Stimulated activated CD4-positive, alpha-beta T cell treated with anti-CD3 and anti-CD28 coated beads, Interleukin-1b, Interleukin-23, amount 100 ng/mL, for 48 hours (primary cell): Measurements from ENCODE around the gene CPLX3.
A peak's percentile ranks its signal among the peaks of the same experiment; 100 is the strongest.

Source experiments
- DNase-seq: peaks from one replicate; pipeline ENCODE4 v3.0.0-alpha.2; 2020

CPLX3 gene

GRCh38 chr15:74831813-74832495, 5.5 kb downstream of the CPLX3 start:
- no peak for DNase-seq

DNA sequence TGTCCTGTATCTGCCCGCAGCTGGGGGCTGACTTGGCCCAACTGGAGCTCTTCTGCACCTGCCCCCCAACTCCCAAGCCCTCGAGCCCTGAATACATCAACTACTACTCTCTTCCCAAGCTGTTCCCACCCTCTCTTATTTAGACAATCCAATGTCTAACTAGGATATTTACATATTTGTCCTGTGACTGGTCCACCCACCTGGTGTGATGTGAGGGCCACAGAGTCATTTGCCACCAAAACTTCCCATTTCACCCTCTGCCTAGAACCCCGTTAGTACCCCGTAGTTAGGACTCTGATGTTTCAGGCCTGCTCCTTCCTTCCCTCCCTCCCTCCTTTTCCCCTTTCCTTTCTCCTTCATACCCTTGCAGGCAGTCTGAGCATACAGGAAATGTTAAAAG, 6.4 kb downstream of the CPLX3 start:
- no peak for DNase-seq

- no peak for DNase-seq
Measured at GRCh38 chr15:74833376-74834107, 7.1 kb downstream of the CPLX3 start.

DNA sequence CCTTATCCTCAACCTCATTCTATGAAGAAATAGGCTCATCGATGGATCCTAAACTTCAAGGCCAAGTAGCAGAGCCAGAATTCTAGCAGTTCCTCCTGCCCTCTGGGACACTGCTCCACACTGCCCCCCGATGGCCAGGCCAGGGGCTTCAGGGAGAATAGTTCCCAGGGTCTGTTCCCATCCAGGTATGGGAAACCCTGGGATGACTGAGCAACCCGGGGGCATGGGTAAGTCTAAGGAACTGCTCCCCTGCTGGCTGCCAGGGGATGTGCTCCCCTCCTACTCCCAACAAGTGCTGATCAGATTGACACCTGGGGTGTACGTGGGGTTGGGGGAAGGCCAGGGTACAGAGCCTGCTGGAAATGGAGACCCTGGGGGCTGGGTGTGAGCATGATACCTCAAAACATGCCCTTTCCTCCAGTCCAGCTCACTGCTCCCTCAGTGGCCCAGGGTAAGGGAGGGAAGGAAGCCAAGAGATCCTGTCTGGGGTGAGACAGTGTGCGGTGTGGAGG, 8.9 kb downstream of the CPLX3 start:
- DNase-seq: peak; percentile 50

DNA sequence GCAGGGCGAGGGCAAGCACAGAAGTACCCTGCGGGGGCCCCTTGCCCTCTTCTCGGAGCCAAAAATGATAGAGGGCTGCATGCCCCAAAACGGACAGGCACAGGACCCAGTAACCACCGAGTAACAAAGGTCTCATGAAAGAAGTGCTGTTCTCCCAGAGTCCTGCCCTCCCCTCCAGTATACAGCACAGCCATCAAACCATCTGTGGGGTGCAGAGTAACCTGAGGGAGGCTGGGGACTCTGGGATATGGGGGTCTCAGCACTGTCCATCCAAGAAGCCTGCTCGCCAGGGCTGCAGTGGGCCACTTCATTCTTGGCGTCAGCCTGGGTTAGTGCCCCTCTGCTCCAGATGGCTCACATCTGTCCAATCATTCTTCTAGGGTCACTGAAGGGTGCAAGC, 10.4 kb downstream of the CPLX3 start:
- DNase-seq: no peak

DNA sequence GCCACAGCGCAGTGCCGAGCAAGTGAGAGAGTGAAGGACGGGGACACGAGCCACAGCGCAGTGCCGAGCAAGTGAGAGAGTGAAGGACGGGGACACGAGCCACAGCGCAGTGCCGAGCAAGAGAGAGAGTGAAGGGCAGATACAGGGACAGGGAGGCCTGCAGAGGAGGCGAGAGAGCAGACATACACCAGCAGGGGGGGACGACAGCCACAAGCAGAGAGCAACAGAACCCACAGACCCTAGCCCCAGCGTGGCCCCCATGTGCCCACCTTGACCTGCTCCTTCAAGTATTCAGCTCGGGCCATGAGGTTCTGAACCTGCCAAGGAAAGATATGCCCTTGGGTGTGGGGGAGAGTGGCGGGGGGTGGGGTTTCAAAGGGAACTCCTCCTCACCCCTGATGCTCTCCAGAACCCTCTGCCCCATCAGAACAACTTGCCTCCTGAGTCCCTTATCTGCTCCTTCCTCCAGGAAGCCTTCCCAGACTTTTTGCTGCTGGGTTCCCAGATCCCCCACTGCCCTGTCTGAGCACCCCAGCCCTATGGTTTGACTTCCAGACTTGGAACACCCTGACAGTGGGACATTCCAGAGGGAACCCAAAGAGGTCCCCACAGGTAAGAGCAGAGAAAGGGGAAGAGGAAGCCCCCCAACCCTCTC, 11.2 kb downstream of the CPLX3 start:
- DNase-seq: no peak

GRCh38 chr15:74838137-74838516, 11.7 kb downstream of the CPLX3 start:
- DNase-seq: no peak

DNA sequence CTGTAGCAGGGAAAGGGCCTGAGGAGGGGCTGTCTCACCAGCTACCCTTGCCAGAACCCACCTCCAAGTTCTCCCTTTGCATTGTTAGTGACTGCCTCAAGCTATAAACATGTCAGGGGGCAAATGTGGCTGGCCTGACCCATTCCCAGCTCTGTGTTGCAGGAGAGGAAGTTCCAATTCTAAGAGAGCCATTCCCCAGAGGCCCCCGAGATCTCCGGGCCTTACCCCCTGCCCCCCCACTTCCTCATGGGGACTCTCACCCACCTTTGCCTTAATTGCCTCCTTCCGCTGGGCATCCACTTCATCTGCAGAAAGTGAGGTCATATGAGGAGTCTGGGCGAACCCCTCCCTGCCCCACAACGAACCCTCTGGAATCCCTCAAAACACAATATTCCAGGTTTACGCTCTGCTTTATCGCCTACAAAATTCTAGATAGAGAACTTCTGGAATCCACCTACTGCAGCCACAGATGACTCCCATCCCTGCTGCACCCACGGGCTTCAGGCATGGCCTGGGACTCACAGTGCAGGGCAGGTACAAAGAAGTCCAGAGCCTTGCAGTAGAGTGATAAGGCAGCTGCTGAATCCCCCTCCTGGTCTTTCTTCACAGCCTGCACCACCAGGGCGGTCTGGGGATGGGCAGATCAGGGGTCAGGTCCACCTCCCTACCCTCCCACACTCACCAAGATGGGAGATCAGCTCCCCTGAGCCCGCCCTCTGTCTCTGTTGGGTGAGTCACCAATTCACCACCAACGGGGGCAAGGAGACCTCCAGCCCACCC, 12.5 kb downstream of the CPLX3 start:
- no peak for DNase-seq

DNA sequence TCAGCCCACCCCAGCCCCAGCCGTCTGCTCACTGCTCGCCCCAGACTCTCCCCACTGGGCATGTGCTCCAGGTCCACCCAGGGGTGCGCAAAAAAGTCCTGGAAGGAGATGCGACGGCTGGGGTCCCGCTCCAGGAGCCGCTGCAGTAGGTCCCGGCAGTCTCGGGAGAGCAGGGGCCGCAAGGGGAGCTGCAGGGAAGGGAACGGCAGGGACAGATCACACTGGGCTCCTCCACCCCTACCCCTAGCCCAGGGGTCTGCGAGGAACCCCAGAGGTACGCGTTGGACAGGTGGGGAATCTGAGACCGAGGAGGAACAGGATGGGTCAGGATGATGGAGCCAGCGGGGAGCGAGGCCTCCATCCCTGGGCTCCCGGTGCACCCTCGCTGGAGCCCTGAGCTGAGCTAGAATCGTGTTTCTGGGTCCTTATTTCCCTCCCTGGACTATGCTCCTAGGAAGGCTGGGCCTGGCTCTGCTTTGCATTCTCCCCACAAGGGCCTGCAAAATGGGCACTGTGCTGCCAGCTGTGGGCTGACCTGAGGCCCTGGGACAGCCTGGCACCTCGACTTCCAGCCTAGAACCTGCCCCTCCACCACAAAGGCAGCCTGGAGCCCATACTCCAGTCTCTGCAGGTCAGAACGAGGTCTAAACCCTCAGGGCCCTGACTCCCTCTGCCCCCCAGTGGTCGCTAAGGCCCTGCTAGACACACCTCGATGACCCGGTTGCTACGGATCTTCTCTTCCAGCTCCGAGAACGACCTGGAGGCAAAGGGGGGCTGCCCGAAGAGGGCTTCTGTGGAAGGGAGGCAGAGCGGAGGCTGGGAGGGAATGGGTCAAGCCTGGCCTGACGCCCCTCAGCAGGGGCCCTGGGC, 13.3 kb downstream of the CPLX3 start:
- DNase-seq: no peak

DNA sequence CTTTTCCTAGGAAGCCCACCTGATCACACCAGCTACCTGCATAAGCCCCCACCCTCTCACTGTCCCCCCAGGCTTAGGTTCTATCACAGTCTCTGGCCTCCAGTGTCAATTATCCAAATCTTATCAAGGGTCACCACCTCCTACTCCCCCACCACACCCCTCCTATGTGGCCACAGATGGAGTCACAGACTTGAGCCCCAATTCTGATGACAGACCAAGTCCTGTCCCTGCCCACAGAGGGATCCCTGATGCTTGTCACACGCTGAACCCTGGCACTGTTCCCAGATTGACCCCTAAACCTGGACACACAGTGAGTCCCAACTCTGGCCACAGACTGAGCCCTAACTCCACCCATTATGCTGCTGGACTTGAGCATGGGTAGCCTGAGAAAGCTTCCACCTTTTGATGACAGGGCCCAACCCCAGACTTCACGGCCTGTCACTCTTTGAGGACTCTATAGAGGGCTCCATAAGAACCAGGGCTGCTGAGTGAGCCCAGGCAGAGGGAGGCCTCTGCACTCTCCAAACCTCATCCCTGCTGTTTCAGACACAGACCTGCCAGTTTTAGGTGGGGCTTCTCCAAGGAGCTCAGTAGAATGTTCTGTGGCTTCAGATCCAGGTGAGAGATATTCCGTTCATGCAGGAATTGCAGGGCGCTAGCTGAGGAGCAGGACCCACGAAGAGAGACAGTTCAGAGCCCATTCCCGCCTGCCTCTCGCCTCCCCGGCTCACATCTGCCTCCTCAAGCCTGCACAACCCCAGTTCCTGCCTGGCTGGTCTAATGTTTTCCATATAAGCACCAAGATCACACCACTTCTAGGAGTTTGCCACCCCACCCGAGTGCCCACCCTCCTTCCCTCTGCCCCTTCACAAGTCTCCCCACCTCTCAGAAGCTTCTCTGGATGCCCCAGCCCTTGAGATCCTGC, 14.7 kb downstream of the CPLX3 start:
- DNase-seq: no peak

DNA sequence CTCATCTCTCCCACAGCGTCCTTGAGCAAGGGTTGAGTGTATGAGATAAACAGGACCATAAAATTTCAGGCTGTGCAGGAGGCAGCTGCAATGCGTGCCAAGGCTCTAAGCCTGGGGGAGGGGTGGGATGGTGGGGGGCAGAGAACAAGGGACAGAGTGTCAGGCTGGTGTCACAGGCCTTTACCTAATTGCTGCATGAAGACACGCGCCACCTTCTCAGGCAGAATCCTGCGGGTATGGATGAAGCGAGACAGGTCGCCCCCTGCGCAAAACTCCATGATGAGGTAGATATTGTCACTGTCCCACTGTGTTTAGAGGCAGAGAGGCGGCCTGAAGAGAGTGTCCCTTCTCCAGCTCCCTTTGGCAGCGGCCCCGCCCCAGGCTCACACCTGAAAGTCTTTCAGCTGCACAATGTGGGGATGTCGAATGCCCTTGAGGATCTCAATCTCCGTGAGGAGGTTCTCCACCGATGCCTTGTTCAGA, 15.5 kb downstream of the CPLX3 start:
- no peak for DNase-seq

- peak; percentile 92 for DNase-seq
Measured at GRCh38 chr15:74842581-74843444, 16.4 kb downstream of the CPLX3 start, which contains the start of gene ULK3. TSS of gene ULK3 (minus strand) at chr15:74843156. CDS start at chr15:74843105, 51 bp downstream.

- no peak for DNase-seq
Measured at GRCh38 chr15:74843445-74843828, 17.0 kb downstream of the CPLX3 start.

GRCh38 chr15:74843891-74844299, 17.5 kb downstream of the CPLX3 start:
- no peak for DNase-seq

- no peak for DNase-seq
Measured at GRCh38 chr15:74844319-74845207, 18.1 kb downstream of the CPLX3 start.

DNA sequence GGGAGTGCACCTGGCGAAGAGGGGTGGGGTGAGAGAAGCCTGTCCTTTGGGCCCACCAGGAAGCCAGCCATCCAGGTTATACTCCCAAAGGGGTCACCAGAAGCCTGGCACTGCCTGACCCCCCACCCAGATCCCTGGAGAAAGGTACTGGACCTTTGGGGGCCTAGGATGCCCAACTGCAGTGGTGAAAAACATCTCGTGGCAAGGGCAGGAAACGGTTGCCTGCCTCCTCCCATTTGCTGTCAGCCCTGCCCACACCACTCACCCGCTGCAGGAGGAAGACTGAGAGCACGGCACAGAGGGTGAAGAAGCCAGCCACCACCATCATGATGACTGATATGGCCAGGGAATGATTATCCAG, 18.8 kb downstream of the CPLX3 start:
- DNase-seq: peak; percentile 59

DNA sequence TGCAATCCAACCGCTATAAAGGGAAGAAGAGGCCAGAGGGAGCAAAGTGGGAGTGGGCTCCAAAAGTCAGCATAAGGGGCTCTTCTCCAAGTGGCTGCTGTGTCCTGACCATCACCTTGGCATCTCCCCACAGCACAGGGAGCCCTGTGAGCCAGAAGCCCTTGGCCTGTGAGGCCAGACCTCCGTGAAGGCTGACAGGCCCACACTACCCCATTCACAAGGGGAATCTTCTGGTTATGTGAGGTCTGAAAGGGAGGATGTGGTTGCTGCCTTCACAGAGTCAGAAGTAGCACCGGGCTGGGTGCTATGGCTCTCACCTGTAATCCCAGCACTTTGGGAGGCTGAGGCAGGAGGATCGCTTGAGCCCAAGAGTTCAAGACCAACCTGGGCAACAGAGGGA, 19.2 kb downstream of the CPLX3 start:
- DNase-seq: no peak

GRCh38 chr15:74847432-74847831, 21.0 kb downstream of the CPLX3 start:
- no peak for DNase-seq

DNA sequence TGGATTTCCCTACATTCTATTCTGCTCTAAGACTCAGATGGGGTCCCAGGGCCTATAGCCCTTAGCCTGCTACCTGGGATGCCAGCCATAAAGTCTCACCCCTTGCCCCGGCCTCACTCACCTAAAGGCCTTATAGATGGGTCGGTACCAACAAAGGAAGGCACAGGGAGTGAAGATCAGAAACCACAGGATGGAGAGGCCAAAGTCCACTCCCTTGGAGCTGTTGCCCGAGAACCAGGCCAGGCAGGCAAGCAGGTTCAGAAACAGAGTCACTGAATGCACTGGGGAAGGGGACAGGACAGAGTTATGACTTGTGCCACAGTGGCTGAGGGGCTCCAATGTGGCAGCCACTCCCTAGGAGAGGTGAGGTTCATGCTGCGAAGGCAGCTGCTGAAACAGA, 24.0 kb downstream of the CPLX3 start:
- DNase-seq: no peak
